GM12878 (cell line): ENCODE measurements around the gene PRKAG2. TPM values are rescaled to one million over a fixed set of nuclear protein-coding genes. Genes with fewer than 3 reads are reported as not detected.

Experiments used
- ATAC-seq: fragments of 200-7000 bp; cut with Tn5 transposase; 3 replicates; pipeline ENCODE4 v1.9.1; 2020; ENCODE audit warnings: mild to moderate bottlenecking, moderate library complexity
- BruUV-seq: library from RNA; stranded (reverse); fragments of 400-500 nt; replicated peaks from 2 replicates; lab custom pipeline; 2021; lab: Mats Ljungman, UMichigan
- CTCF ChIA-PET: fragments of 300-600 bp; sonication (Branson Sonifier 250); formaldehyde crosslinking; extraction: SDS; loops from one replicate; lab custom pipeline; 2021; ENCODE audit warnings: inconsistent platforms; lab: Yijun Ruan, JAX
- POLR2A ChIA-PET: fragments of 350-600 bp; formaldehyde crosslinking; extraction: SDS; loops from one replicate; lab custom pipeline; 2021; ENCODE audit warnings: inconsistent platforms; lab: Charles Lee
- RAD21 ChIA-PET: fragments of 300-600 bp; sonication (Branson Sonifier 250); formaldehyde crosslinking; loops from one replicate; lab custom pipeline; 2023; ENCODE audit warnings: antibody characterized with exemption; ENCODE audit not compliant: unreplicated experiment; lab: Charles Lee
- SMC1A ChIA-PET: fragments of 300-600 bp; sonication (Branson Sonifier 250); formaldehyde crosslinking; loops from one replicate; lab custom pipeline; 2023; ENCODE audit not compliant: unreplicated experiment, uncharacterized antibody; lab: Charles Lee
- DNase-seq: peaks from one replicate; pipeline ENCODE4 v3.0.0-alpha.2; 2011; ENCODE audit warnings: low read depth, low spot score
- FAIRE-seq: peaks from 3 replicates; lab custom pipeline; 2011; peaks lifted over from hg19 to GRCh38; lab: Jason Lieb, UNC
- H2AFZ ChIP-seq: 2 replicates; pipeline ENCODE4 v1.6.0; 2011; ENCODE audit warnings: low read depth, low read length, control low read depth; ENCODE audit not compliant: control insufficient read depth
- H3K27ac ChIP-seq: 2 replicates; pipeline ENCODE4 v1.5.1; 2011; ENCODE audit warnings: control low read depth; ENCODE audit not compliant: control insufficient read depth, insufficient read depth
- H3K27me3 ChIP-seq, 2 experiments: replicated peaks in 1 of 2; 2 replicates each; pipeline versions ENCODE4 v1.6.0 to v1.6.1; 2011; ENCODE audit warnings: low read length in 1 of 2; ENCODE audit not compliant: control insufficient read depth in 2 of 2, insufficient read depth in 2 of 2
- H3K36me3 ChIP-seq, 2 experiments: 2 replicates each; pipeline ENCODE4 v1.5.1; 2011; ENCODE audit warnings: low read length in 1 of 2; ENCODE audit not compliant: control insufficient read depth in 2 of 2, insufficient read depth in 2 of 2
- H3K4me1 ChIP-seq: 2 replicates; pipeline ENCODE4 v1.6.1; 2011; ENCODE audit warnings: mild to moderate bottlenecking, low read length, moderate library complexity, mixed read lengths; ENCODE audit not compliant: control insufficient read depth, insufficient read depth
- H3K4me2 ChIP-seq: 2 replicates; pipeline ENCODE4 v1.6.0; 2011; ENCODE audit warnings: control low read depth; ENCODE audit not compliant: control insufficient read depth, insufficient read depth
- H3K4me3 ChIP-seq: fragments of 200-600 bp; sonication (generic); 2 replicates; pipeline ENCODE4 v1.5.1; 2016
- H3K79me2 ChIP-seq: 2 replicates; pipeline ENCODE4 v1.6.0; 2011; ENCODE audit warnings: low read length; ENCODE audit not compliant: control insufficient read depth, insufficient read depth
- H3K9ac ChIP-seq: 2 replicates; pipeline ENCODE4 v1.8.0; 2011; ENCODE audit warnings: low read length, control low read depth, mixed read lengths; ENCODE audit not compliant: control insufficient read depth, insufficient read depth
- H3K9me3 ChIP-seq: replicated peaks from 3 replicates; pipeline ENCODE4 v1.5.1; 2011; ENCODE audit warnings: mild to moderate bottlenecking, low read length; ENCODE audit not compliant: control insufficient read depth, insufficient read depth
- H4K20me1 ChIP-seq: 2 replicates; pipeline ENCODE4 v1.6.0; 2011; ENCODE audit not compliant: control insufficient read depth, insufficient read depth
- WRNIP1 ChIP-seq: IDR thresholded peaks from 2 replicates; pipeline ENCODE4 v1.6.1; 2011; ENCODE audit warnings: low read depth, low read length, improper control_type of control experiment, borderline replicate concordance
- WGBS: methylation state at CpG from one replicate; pipeline ENCODE4 v1.1.6; 2016; ENCODE audit warnings: low lambda C conversion rate; ENCODE audit not compliant: insufficient replicate concordance, insufficient coverage; ENCODE audit errors: missing lambda C conversion rate; 5-methylcytosine and 5-hydroxymethylcytosine counted together
- in situ Hi-C: fragments of 300-500 bp; cut with MboI; formaldehyde crosslinking; loops from 9 replicates; pipeline ENCODE4 v1.14.3; 2018; ENCODE audit warnings: mixed read lengths
- intact Hi-C: fragments of 100-400 bp; cut with micrococcal nuclease; formaldehyde crosslinking; loops from one replicate; pipeline ENCODE4 v1.14.2; 2022; ENCODE audit not compliant: unreplicated experiment
- polyA plus RNA-seq, 11 experiments: library from polyadenylated mRNA; depleted of rRNA in 4 of 11; unstranded in 6 of 11; stranded (reverse) in 5 of 11; fragments of >200 nt; fragmentation: Nextera tagmentation in 4 of 11; fragmentation: Illumina TruSeq in 1 of 11; extraction: Ambion mirVana in 4 of 11; extraction: Trizol in 1 of 11; gene quantifications; 1 replicate in 1 of 11; 2 replicates in 10 of 11; pipeline versions ENCODE4 v1.2.1 to v1.2.3, GENCODE V29; 2011 to 2016; ENCODE audit warnings: inconsistent platforms in 2 of 11, missing spikeins in 2 of 11, low read depth in 1 of 11
- total RNA-seq, 4 experiments: library from RNA; depleted of rRNA in 3 of 4; stranded (reverse); fragments of >200 nt in 3 of 4; fragmentation: Illumina TruSeq in 1 of 4; extraction: Trizol in 1 of 4; gene quantifications; 2 replicates each; pipeline versions ENCODE4 v1.2.1 to v1.2.3, GENCODE V29; 2013 to 2021
- TF ChIP-seq, protein P1 (sequence below): fragments of 450-650 bp; IDR thresholded peaks from 2 replicates; pipeline ENCODE4 v1.6.1; 2016; ENCODE audit warnings: mild to moderate bottlenecking, moderate library complexity, borderline replicate concordance

The PRKAG2 gene
- total and polyA plus RNA-seq, 10 of the 15 experiments (the other 5 are each of a cell fraction or from before 2014, with no cell fraction given) = 3.4 to 8.9 (median 6.8) TPM

DNA sequence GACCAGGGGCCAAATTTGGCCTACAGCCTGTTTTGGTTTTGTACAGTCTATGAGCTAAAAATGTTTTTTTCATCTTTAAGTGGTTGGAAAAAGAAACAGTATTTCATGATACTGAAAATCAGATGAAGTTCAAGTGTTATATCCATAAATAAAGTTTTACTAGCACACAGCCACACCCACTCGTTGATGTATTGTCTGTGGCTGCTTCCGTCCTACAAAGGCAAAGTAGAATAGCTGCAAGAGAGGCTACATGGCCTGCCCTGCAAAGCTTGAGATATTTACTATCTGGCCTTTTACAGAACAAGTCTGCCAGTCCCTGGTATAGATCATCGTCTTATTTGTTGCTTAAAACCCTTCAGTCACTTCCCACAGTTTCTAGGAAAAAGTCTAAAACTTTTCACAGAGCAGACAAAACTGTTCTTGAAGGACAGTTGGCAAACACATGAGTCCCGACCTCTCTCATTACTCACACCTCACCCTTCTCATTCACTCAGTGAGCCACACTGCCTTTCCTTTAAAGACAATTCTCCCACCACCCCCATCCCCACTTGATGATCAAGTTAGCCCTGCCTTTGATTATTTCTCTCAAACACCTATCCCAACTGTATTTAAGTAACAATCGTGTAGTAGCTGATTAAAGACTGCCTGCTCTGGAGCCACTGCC lies 367.1 kb downstream of the PRKAG2 start:
- BruUV-seq = no TSS peak
- ChIA-PET POLR2A (interaction anchor here (0.5 to 1.6 kb wide), 4 partner anchors 8 to 39 kb away, joined by 3 to 4 read pairs (median 3); no protein-coding TSS in a partner anchor), RAD21 (interaction anchor here (0.6 to 0.8 kb wide), 2 partner anchors 8 to 15 kb away, joined by 3 read pairs; no protein-coding TSS in a partner anchor)
- Histone ChIP-seq H3K9ac (no peak overlapping the region), H3K4me1 (peaks cover 2% of the 10 kb centered on the region; the same call in 1 of the 2 replicates)
- FAIRE-seq = no peak
- in situ Hi-C loops = no loop called here
- no peak for TF ChIP-seq WRNIP1
- TF ChIP-seq, protein P1, sequence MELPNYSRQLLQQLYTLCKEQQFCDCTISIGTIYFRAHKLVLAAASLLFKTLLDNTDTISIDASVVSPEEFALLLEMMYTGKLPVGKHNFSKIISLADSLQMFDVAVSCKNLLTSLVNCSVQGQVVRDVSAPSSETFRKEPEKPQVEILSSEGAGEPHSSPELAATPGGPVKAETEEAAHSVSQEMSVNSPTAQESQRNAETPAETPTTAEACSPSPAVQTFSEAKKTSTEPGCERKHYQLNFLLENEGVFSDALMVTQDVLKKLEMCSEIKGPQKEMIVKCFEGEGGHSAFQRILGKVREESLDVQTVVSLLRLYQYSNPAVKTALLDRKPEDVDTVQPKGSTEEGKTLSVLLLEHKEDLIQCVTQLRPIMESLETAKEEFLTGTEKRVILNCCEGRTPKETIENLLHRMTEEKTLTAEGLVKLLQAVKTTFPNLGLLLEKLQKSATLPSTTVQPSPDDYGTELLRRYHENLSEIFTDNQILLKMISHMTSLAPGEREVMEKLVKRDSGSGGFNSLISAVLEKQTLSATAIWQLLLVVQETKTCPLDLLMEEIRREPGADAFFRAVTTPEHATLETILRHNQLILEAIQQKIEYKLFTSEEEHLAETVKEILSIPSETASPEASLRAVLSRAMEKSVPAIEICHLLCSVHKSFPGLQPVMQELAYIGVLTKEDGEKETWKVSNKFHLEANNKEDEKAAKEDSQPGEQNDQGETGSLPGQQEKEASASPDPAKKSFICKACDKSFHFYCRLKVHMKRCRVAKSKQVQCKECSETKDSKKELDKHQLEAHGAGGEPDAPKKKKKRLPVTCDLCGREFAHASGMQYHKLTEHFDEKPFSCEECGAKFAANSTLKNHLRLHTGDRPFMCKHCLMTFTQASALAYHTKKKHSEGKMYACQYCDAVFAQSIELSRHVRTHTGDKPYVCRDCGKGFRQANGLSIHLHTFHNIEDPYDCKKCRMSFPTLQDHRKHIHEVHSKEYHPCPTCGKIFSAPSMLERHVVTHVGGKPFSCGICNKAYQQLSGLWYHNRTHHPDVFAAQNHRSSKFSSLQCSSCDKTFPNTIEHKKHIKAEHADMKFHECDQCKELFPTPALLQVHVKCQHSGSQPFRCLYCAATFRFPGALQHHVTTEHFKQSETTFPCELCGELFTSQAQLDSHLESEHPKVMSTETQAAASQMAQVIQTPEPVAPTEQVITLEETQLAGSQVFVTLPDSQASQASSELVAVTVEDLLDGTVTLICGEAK = peak; percentile 16; the same call in 1 of the 2 replicates
- TF ChIP-seq, all 136 proteins: peak for 1
- H3K36me3 ChIP-seq = peaks cover 0 to 2% of the 10 kb centered on the region in 2 experiments; a peak in 2 of 4 replicates
- ChIA-PET CTCF (interaction anchor here (1.4 to 2.6 kb wide), 4 partner anchors 11 to 61 kb away, joined by 3 to 9 read pairs (median 6); no protein-coding TSS in a partner anchor), SMC1A (interaction anchor here (0.9 to 1.9 kb wide), 5 partner anchors 8 to 39 kb away, joined by 4 to 6 read pairs (median 4); no protein-coding TSS in a partner anchor)
- WGBS = 95% methylated on average over 5 of the region's 5 CpGs
- no peak overlapping the region for H3K4me2 ChIP-seq
- DNase-seq (no peak), ATAC-seq (no peak)
- no peak overlapping the region for H3K4me3 ChIP-seq
- H3K79me2 ChIP-seq = peaks cover 100% of the 10 kb centered on the region
- intact Hi-C loops = no loop called here
- H2AFZ ChIP-seq = no peak overlapping the region
- H3K9me3 ChIP-seq = peaks cover 5% of the 10 kb centered on the region; the same call in 2 of the 3 replicates
- no peak overlapping the region for H3K27ac ChIP-seq
- H4K20me1 ChIP-seq = peaks cover 2% of the 10 kb centered on the region; the same call in 1 of the 2 replicates
- H3K27me3 ChIP-seq = no peaks in the 10 kb centered on the region
